H9 (cell line): Measurements from ENCODE around the gene RCAN2. TPM values are rescaled to one million over a fixed set of nuclear protein-coding genes. Genes with fewer than 3 reads are reported as not detected.

Source experiments
- DNase-seq: peaks from one replicate; pipeline ENCODE4 v3.0.0-alpha.2; 2017
- H2AFZ ChIP-seq: one replicate; pipeline ENCODE4 v1.6.1; 2013; ENCODE audit warnings: mild to moderate bottlenecking, low read length, control low read depth, moderate library complexity
- H2AK5ac ChIP-seq: 2 replicates; pipeline ENCODE4 v1.6.1; 2013; ENCODE audit warnings: low read length, control low read depth, mixed read lengths; ENCODE audit not compliant: insufficient read length
- H2BK120ac ChIP-seq: one replicate; pipeline ENCODE4 v1.6.1; 2013; ENCODE audit warnings: low read depth, mild to moderate bottlenecking, low read length, control low read depth, inconsistent platforms; ENCODE audit not compliant: poor library complexity, severe bottlenecking
- H2BK12ac ChIP-seq: 2 replicates; pipeline ENCODE4 v1.6.1; 2013; ENCODE audit warnings: low read length, control low read depth, mixed read lengths, low read depth; ENCODE audit not compliant: insufficient read length
- H2BK15ac ChIP-seq: 2 replicates; pipeline ENCODE4 v1.6.1; 2013; ENCODE audit warnings: low read depth, low read length, control low read depth
- H2BK20ac ChIP-seq: one replicate; pipeline ENCODE4 v1.6.1; 2013; ENCODE audit warnings: low read depth, mild to moderate bottlenecking, low read length, control low read depth, inconsistent platforms; ENCODE audit not compliant: poor library complexity, severe bottlenecking
- H2BK5ac ChIP-seq: 2 replicates; pipeline ENCODE4 v1.6.1; 2013; ENCODE audit warnings: low read length, control low read depth, mixed read lengths; ENCODE audit not compliant: insufficient read length
- H3K14ac ChIP-seq: 2 replicates; pipeline ENCODE4 v1.6.1; 2013; ENCODE audit warnings: low read length, control low read depth; ENCODE audit not compliant: insufficient read depth
- H3K18ac ChIP-seq: 2 replicates; pipeline ENCODE4 v1.6.1; 2013; ENCODE audit warnings: low read depth, mild to moderate bottlenecking, mixed read lengths, low read length, control low read depth; ENCODE audit not compliant: insufficient read length
- H3K23ac ChIP-seq: 2 replicates; pipeline ENCODE4 v1.6.1; 2013; ENCODE audit warnings: low read length, control low read depth, mixed read lengths, low read depth; ENCODE audit not compliant: insufficient read length
- H3K23me2 ChIP-seq: 2 replicates; pipeline ENCODE4 v1.6.1; 2013; ENCODE audit warnings: low read depth, mild to moderate bottlenecking, mixed read lengths, low read length, control low read depth; ENCODE audit not compliant: insufficient read length, poor library complexity, severe bottlenecking
- H3K27ac ChIP-seq: 2 replicates; pipeline ENCODE4 v1.5.1; 2013; ENCODE audit warnings: low read length, control low read depth, mixed read lengths, low read depth; ENCODE audit not compliant: insufficient read length
- H3K27me3 ChIP-seq: 2 replicates; pipeline ENCODE4 v1.6.1; 2013; ENCODE audit warnings: low read length, control low read depth, inconsistent platforms; ENCODE audit not compliant: insufficient read depth
- H3K4ac ChIP-seq: 2 replicates; pipeline ENCODE4 v1.6.1; 2013; ENCODE audit warnings: low read depth, mild to moderate bottlenecking, control low read depth, inconsistent platforms, low read length, moderate library complexity
- H3K4me1 ChIP-seq: 2 replicates; pipeline ENCODE4 v1.6.1; 2013; ENCODE audit warnings: low read length, control low read depth, inconsistent platforms; ENCODE audit not compliant: insufficient read depth
- H3K4me2 ChIP-seq: 2 replicates; pipeline ENCODE4 v1.6.1; 2013; ENCODE audit warnings: low read length, control low read depth, mixed read lengths; ENCODE audit not compliant: insufficient read length, insufficient read depth
- H3K56ac ChIP-seq: 2 replicates; pipeline ENCODE4 v1.6.1; 2013; ENCODE audit warnings: low read depth, mild to moderate bottlenecking, mixed read lengths, low read length, control low read depth; ENCODE audit not compliant: insufficient read length
- H3K79me1 ChIP-seq: 2 replicates; pipeline ENCODE4 v1.6.1; 2013; ENCODE audit warnings: low read depth, mild to moderate bottlenecking, moderate library complexity, low read length, control low read depth, inconsistent platforms; ENCODE audit not compliant: insufficient read depth, poor library complexity, severe bottlenecking
- H3K79me2 ChIP-seq: 2 replicates; pipeline ENCODE4 v1.6.1; 2013; ENCODE audit warnings: low read length, control low read depth, inconsistent platforms; ENCODE audit not compliant: insufficient read depth
- H3K9ac ChIP-seq: 2 replicates; pipeline ENCODE4 v1.6.1; 2013; ENCODE audit warnings: low read length, control low read depth, mixed read lengths; ENCODE audit not compliant: insufficient read length; ENCODE audit errors: extremely low read depth
- H3K9me3 ChIP-seq: one replicate; pipeline ENCODE4 v1.6.1; 2013; ENCODE audit warnings: low read depth, low read length, inconsistent platforms; ENCODE audit not compliant: control insufficient read depth
- H3T11ph ChIP-seq: one replicate; pipeline ENCODE4 v1.6.1; 2013; ENCODE audit warnings: mild to moderate bottlenecking, low read length, control low read depth, inconsistent platforms
- H4K20me1 ChIP-seq: one replicate; pipeline ENCODE4 v1.6.1; 2013; ENCODE audit not compliant: control insufficient read depth, insufficient read length, insufficient read depth
- H4K5ac ChIP-seq: 2 replicates; pipeline ENCODE4 v1.6.1; 2013; ENCODE audit warnings: low read depth, mild to moderate bottlenecking, mixed read lengths, low read length, control low read depth; ENCODE audit not compliant: insufficient read length
- H4K8ac ChIP-seq: replicated peaks from 2 replicates; pipeline ENCODE4 v1.6.1; 2013; ENCODE audit warnings: low read length, control low read depth, mixed read lengths, low read depth; ENCODE audit not compliant: insufficient read length
- H4K91ac ChIP-seq: 2 replicates; pipeline ENCODE4 v1.6.1; 2013; ENCODE audit warnings: low read depth, mild to moderate bottlenecking, moderate library complexity, mixed read lengths, low read length, control low read depth; ENCODE audit not compliant: insufficient read length
- H3K27ac Mint-ChIP-seq, 3 experiments: 2 replicates in 2 of 3; 3 replicates in 1 of 3; pipeline ENCODE4 v1.8.0; 2020 to 2021; ENCODE audit warnings: mixed read lengths in 3 of 3, mild to moderate bottlenecking in 1 of 3, moderate library complexity in 1 of 3
- H3K27me3 Mint-ChIP-seq: 2 replicates; pipeline ENCODE4 v1.8.0; 2021; ENCODE audit warnings: low read depth, mild to moderate bottlenecking, moderate library complexity, mixed read lengths
- H3K36me3 Mint-ChIP-seq, 3 experiments: 2 replicates in 2 of 3; 3 replicates in 1 of 3; pipeline ENCODE4 v1.8.0; 2020 to 2021; ENCODE audit warnings: low read depth in 3 of 3, mixed read lengths in 3 of 3; ENCODE audit not compliant: insufficient read depth in 1 of 3
- H3K4me1 Mint-ChIP-seq, 2 experiments: 2 replicates each; pipeline ENCODE4 v1.8.0; 2020; ENCODE audit warnings: mixed read lengths in 2 of 2
- H3K4me3 Mint-ChIP-seq, 2 experiments: 2 replicates in 1 of 2; 3 replicates in 1 of 2; pipeline ENCODE4 v1.8.0; 2020 to 2021; ENCODE audit warnings: mild to moderate bottlenecking in 2 of 2, mixed read lengths in 2 of 2, moderate library complexity in 1 of 2
- H3K9me3 Mint-ChIP-seq, 2 experiments: 2 replicates in 1 of 2; 3 replicates in 1 of 2; pipeline ENCODE4 v1.8.0; 2020; ENCODE audit warnings: mild to moderate bottlenecking in 2 of 2, mixed read lengths in 2 of 2, moderate library complexity in 1 of 2
- CTCF ChIP-seq: fragments of 200-600 bp; sonication (generic); conservative IDR thresholded peaks from 3 replicates; pipeline ENCODE4 v1.8.0; 2021; ENCODE audit warnings: antibody characterized with exemption, mild to moderate bottlenecking
- WGBS: extraction: QIAGEN DNeasy Blood & Tissue Kit; methylation state at CpG from one replicate; pipeline ENCODE4 v1.1.7; 2013; ENCODE audit warnings: missing lambda C conversion rate, low lambda C conversion rate, mixed read lengths; ENCODE audit not compliant: insufficient read length; ENCODE audit errors: extremely low coverage; 5-methylcytosine and 5-hydroxymethylcytosine counted together
- total RNA-seq: library from RNA; stranded (reverse); gene quantifications from 2 replicates; pipeline ENCODE4 v1.2.1, GENCODE V29; 2021

The RCAN2 gene
- total RNA-seq, 1 experiment from 2014 or later = 3.0 TPM

- H3K4ac ChIP-seq = no peak overlapping the region
- H3K79me1 ChIP-seq = no peaks in the 10 kb centered on the region
- H3T11ph ChIP-seq = no peak overlapping the region
- no peak overlapping the region for H3K23ac ChIP-seq
- no peak overlapping the region for H2BK5ac ChIP-seq
- H2AK5ac ChIP-seq = no peak overlapping the region
- H3K4me1 ChIP-seq = peaks cover 3% of the 10 kb centered on the region; the same call in 1 of the 2 replicates
- TF ChIP-seq CTCF = no peak
- H3K23me2 ChIP-seq = no peaks in the 10 kb centered on the region
- no peak overlapping the region for H3K27ac ChIP-seq
- no peak overlapping the region for H3K9ac ChIP-seq
- Mint-ChIP-seq H3K9me3 (no peaks in the 10 kb centered on the region), H3K27me3 (peaks cover 2% of the 10 kb centered on the region; the same call in 1 of the 2 replicates), H3K4me3 (no peak overlapping the region), H3K4me1 (peaks cover 3 to 10% of the 10 kb centered on the region in 2 experiments; a peak in 3 of 4 replicates), H3K27ac (no peak overlapping the region), H3K36me3 (no peaks in the 10 kb centered on the region)
- no peak overlapping the region for H2BK15ac ChIP-seq
- no peak overlapping the region for H2BK120ac ChIP-seq
- H3K14ac ChIP-seq = peak overlapping the region; percentile 22; the same call in 1 of the 2 replicates
- H4K8ac ChIP-seq = no peak overlapping the region
- no peak overlapping the region for H2BK12ac ChIP-seq
- H4K91ac ChIP-seq = no peak overlapping the region
- H3K56ac ChIP-seq = no peak overlapping the region
- H3K9me3 ChIP-seq = no peaks in the 10 kb centered on the region
- H3K4me2 ChIP-seq = no peak overlapping the region
- no peak overlapping the region for H4K5ac ChIP-seq
- H3K27me3 ChIP-seq = no peaks in the 10 kb centered on the region
- H2AFZ ChIP-seq = no peak overlapping the region
- no peak overlapping the region for H2BK20ac ChIP-seq
- no CpG with 5 or more reads among the region's 2 CpGs for WGBS
- no peak for DNase-seq
- no peaks in the 10 kb centered on the region for H3K79me2 ChIP-seq
- no peak overlapping the region for H3K18ac ChIP-seq
- H4K20me1 ChIP-seq = no peaks in the 10 kb centered on the region
Observed at GRCh38 chr6:46352541-46353268, 138.5 kb downstream of the RCAN2 start.
